Osteoblast (primary cell): ENCODE measurements around the gene MRPL27. TPM values are rescaled to one million over a fixed set of nuclear protein-coding genes. Genes with fewer than 3 reads are reported as not detected.

ENCODE experiments used
- DNase-seq: peaks from one replicate; pipeline ENCODE4 v3.0.0; 2011; ENCODE audit warnings: low spot score, mixed read lengths; ENCODE audit not compliant: insufficient read length; ENCODE audit errors: missing footprints
- H2AFZ ChIP-seq: 2 replicates; pipeline ENCODE4 v1.6.0; 2011; ENCODE audit warnings: mild to moderate bottlenecking, low read length
- H3K27ac ChIP-seq: 2 replicates; pipeline ENCODE4 v1.5.1; 2011; ENCODE audit warnings: mild to moderate bottlenecking, low read depth, low read length, moderate library complexity
- H3K27me3 ChIP-seq: 2 replicates; pipeline ENCODE4 v1.6.0; 2012; ENCODE audit warnings: mild to moderate bottlenecking, control low read depth, inconsistent platforms, low read length, moderate library complexity; ENCODE audit not compliant: insufficient read depth
- H3K36me3 ChIP-seq: 2 replicates; pipeline ENCODE4 v1.5.1; 2011; ENCODE audit warnings: mild to moderate bottlenecking, low read length, control low read depth, moderate library complexity; ENCODE audit not compliant: insufficient read depth
- H3K4me1 ChIP-seq: 2 replicates; pipeline ENCODE4 v1.5.1; 2011; ENCODE audit warnings: mild to moderate bottlenecking, low read length, control low read depth, moderate library complexity; ENCODE audit not compliant: insufficient read depth
- H3K4me2 ChIP-seq: 2 replicates; pipeline ENCODE4 v1.6.0; 2011; ENCODE audit warnings: mild to moderate bottlenecking, low read length; ENCODE audit not compliant: insufficient read depth
- H3K4me3 ChIP-seq: fragments of 200-600 bp; sonication (generic); 3 replicates; pipeline ENCODE4 v1.5.1; 2012; ENCODE audit warnings: mild to moderate bottlenecking, low read length, inconsistent platforms; ENCODE audit not compliant: insufficient read depth
- H3K79me2 ChIP-seq: 2 replicates; pipeline ENCODE4 v1.6.0; 2012; ENCODE audit warnings: mild to moderate bottlenecking, low read length, control low read depth, inconsistent platforms; ENCODE audit not compliant: insufficient read depth
- H3K9me3 ChIP-seq: 2 replicates; pipeline ENCODE4 v1.5.1; 2011; ENCODE audit warnings: low read depth, low read length, control low read depth
- H4K20me1 ChIP-seq: 2 replicates; pipeline ENCODE4 v1.6.0; 2012; ENCODE audit warnings: mild to moderate bottlenecking, low read length, control low read depth; ENCODE audit not compliant: insufficient read depth
- small RNA-seq: library from RNA; depleted of rRNA; stranded (forward); fragments of <200 nt; gene quantifications from one replicate; pipeline ENCODE3, GENCODE V24; 2012
- total RNA-seq: library from RNA; depleted of rRNA; stranded (reverse); fragments of >200 nt; gene quantifications from 2 replicates; pipeline ENCODE4 v1.2.3, GENCODE V29; 2012
- TF ChIP-seq, protein P1 (sequence below): IDR thresholded peaks from 2 replicates; pipeline ENCODE4 v1.5.1; 2011; ENCODE audit warnings: mild to moderate bottlenecking, low read depth, low read length, moderate library complexity; ENCODE audit errors: extremely low read depth

The MRPL27 gene
- total RNA-seq, 1 donor: 55.7 TPM

DNA sequence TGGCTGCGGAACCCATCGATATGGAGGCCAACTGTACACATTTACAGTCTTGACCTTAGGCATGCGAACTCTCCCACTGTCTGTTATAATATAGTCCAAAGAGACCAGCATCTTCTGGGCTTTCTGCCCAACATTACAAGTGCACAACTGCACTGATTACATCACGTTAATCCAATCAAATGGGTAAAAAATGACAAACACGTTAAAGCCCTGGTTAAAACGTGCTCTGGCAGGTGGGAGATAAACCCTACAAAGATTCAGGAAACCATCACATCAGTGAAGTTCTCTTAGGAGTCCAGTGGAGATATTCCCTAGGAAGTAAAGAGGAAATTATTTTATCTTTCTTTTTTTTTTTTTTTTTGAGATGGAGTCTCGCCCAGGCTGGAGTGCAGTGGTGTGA lies 50.7 kb downstream of the MRPL27 start:
- H3K4me3 ChIP-seq: no peak overlapping the region
- TF ChIP-seq, protein P1, sequence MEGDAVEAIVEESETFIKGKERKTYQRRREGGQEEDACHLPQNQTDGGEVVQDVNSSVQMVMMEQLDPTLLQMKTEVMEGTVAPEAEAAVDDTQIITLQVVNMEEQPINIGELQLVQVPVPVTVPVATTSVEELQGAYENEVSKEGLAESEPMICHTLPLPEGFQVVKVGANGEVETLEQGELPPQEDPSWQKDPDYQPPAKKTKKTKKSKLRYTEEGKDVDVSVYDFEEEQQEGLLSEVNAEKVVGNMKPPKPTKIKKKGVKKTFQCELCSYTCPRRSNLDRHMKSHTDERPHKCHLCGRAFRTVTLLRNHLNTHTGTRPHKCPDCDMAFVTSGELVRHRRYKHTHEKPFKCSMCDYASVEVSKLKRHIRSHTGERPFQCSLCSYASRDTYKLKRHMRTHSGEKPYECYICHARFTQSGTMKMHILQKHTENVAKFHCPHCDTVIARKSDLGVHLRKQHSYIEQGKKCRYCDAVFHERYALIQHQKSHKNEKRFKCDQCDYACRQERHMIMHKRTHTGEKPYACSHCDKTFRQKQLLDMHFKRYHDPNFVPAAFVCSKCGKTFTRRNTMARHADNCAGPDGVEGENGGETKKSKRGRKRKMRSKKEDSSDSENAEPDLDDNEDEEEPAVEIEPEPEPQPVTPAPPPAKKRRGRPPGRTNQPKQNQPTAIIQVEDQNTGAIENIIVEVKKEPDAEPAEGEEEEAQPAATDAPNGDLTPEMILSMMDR: no peak
- no peaks in the 10 kb centered on the region for H4K20me1 ChIP-seq
- no peaks in the 10 kb centered on the region for H3K36me3 ChIP-seq
- no peaks in the 10 kb centered on the region for H3K27me3 ChIP-seq
- no peaks in the 10 kb centered on the region for H3K9me3 ChIP-seq
- DNase-seq: no peak
- H3K79me2 ChIP-seq: no peaks in the 10 kb centered on the region
- no peak overlapping the region for H3K27ac ChIP-seq
- H2AFZ ChIP-seq: no peak overlapping the region
- no peak overlapping the region for H3K4me2 ChIP-seq
- H3K4me1 ChIP-seq: no peaks in the 10 kb centered on the region

DNA sequence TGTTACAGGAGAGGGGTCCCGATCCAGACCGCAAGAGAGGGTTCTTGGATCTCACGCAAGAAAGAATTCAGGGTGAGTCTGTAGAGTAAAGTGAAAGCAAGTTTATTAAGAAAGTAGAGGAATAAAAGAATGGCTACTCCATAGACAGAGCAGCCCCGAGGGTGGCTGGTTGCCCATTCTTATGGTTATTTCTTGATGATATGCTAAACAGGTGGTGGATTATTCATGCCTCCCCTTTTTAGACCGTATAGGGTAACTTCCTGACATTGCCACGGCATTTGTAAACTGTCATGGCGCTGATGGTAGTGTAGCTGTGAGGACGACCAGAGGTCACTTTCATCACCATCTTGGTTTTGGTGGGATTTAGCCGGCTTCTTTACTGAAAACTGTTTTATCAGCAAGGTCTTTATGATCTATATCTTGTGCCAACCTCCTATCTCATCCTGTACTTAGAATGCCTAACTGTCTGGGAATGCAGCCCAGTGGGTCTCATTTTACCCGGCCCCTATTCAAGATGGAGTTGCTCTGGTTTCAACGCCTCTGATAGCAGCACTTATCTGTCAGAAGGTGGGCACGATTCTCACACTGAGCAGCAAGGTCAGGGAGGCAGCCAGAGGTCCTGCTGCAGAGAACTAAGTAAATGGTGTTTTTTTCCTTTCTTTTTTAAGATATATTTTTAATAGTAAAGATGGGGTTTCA lies 53.5 kb downstream of the MRPL27 start:
- Histone ChIP-seq H3K36me3 (no peaks in the 10 kb centered on the region), H2AFZ (no peak overlapping the region), H3K4me2 (no peak overlapping the region), H3K79me2 (no peaks in the 10 kb centered on the region), H4K20me1 (no peaks in the 10 kb centered on the region), H3K27ac (no peak overlapping the region), H3K9me3 (no peaks in the 10 kb centered on the region), H3K27me3 (peaks cover 7% of the 10 kb centered on the region), H3K4me3 (no peak overlapping the region), H3K4me1 (no peaks in the 10 kb centered on the region)
- TF ChIP-seq, protein P1: no peak
- no peak for DNase-seq

DNA sequence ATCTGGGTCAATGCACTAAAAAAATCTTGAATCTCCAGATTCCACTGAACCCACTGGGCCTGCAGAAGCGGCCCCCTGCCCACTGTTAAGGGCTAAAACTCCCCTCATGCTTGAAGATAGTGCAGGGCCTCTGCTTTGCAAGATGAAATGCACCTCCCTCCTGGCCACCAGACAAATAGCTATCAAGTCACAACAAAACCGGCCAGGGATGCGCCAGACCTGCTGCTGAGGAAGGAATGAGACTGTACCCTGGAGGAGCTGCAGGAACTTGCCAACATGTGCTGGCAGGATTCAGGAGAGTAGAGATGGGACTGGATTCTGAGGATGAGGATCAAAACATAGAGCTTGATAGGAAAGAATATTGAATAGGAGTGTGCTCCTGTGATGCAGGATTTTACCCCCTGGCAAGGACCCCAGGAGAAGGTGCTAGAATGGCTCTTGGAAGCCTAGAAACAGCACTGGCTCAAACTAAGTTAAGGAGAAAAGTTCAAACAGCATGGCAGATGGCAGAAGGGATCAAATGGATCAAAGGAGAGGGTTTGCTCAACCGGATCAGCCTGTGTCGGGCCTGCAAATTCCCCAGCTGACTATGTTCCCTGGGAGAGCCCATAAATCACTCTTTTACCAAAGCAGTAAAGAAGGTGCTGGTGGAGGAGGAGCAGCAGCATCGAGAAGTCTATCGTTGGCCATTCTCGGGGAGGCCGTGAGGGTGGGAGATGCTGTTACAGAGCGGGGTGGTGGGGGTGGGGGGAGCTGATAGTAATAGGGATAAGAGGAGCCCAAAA lies 54.3 kb downstream of the MRPL27 start:
- DNase-seq: no peak
- TF ChIP-seq, protein P1: no peak
- Histone ChIP-seq H3K36me3 (no peaks in the 10 kb centered on the region), H3K4me3 (no peak overlapping the region), H3K79me2 (no peaks in the 10 kb centered on the region), H3K9me3 (no peaks in the 10 kb centered on the region), H3K27ac (no peak overlapping the region), H4K20me1 (no peaks in the 10 kb centered on the region), H3K4me2 (no peak overlapping the region), H3K27me3 (peaks cover 8% of the 10 kb centered on the region), H2AFZ (no peak overlapping the region), H3K4me1 (no peaks in the 10 kb centered on the region)

Small RNA genes lying within 50 kb of the gene (small RNA-seq; reads per million reads assigned to genes)
- gene RF00019: not detected

Other genes starting within 250 kb of the MRPL27 start
- 2.5 and 2.7 TPM in 2 replicates for gene SAMD14, start 243.0 kb downstream of the MRPL27 start, total RNA-seq
- 44.2 and 48.9 TPM in 2 replicates for gene PPP1R9B, start 222.5 kb downstream of the MRPL27 start, total RNA-seq
- 0.29 TPM in 1 of 2 replicates, not detected in the other for gene SGCA, start 207.2 kb downstream of the MRPL27 start, total RNA-seq
- 6,718 and 8,987 TPM in 2 replicates for gene COL1A1, start 171.6 kb downstream of the MRPL27 start, total RNA-seq
- under 0.01 and 0.36 TPM in 2 replicates for gene TMEM92, start 98.7 kb downstream of the MRPL27 start, total RNA-seq
- 40.5 and 46.6 TPM in 2 replicates for gene XYLT2, start 27.1 kb downstream of the MRPL27 start, total RNA-seq
- 0.59 and 0.72 TPM in 2 replicates for gene EME1, start within 50 bp of the MRPL27 start, total RNA-seq
- gene LRRC59, start 24.3 kb upstream of the MRPL27 start, total RNA-seq: 121 and 125 TPM in 2 replicates
- gene ACSF2, start 53.0 kb upstream of the MRPL27 start, total RNA-seq: 60.1 and 63.0 TPM in 2 replicates
- gene CHAD, start 95.7 kb upstream of the MRPL27 start, total RNA-seq: not detected in 2 replicates
- gene RSAD1, start 105.7 kb upstream of the MRPL27 start, total RNA-seq: 23.9 and 26.5 TPM in 2 replicates
- 0.36 and 0.88 TPM in 2 replicates for gene MYCBPAP, start 135.3 kb upstream of the MRPL27 start, total RNA-seq
- gene EPN3, start 159.6 kb upstream of the MRPL27 start, total RNA-seq: not detected in 2 replicates
- 126 and 142 TPM in 2 replicates for gene SPATA20, start 174.0 kb upstream of the MRPL27 start, total RNA-seq
- gene CACNA1G, start 187.5 kb upstream of the MRPL27 start, total RNA-seq: under 0.01 TPM in 2 replicates